NCI-H146 treated with DMSO at 0.1 percent for 48 hours (cell line): ENCODE results near the gene GLG1.

ENCODE experiments used
- DNase-seq: peaks from one replicate; lab custom pipeline; 2025; ENCODE audit not compliant: unreplicated experiment; lab: John Stamatoyannopoulos, UW

The GLG1 gene

GRCh38 chr16:74485916-74486315 lies 121.0 kb downstream of the GLG1 start:
- no peak for DNase-seq

- no peak for DNase-seq
These were observed 126.5 kb downstream of the GLG1 start for GRCh38 chr16:74480150-74481029.

DNA sequence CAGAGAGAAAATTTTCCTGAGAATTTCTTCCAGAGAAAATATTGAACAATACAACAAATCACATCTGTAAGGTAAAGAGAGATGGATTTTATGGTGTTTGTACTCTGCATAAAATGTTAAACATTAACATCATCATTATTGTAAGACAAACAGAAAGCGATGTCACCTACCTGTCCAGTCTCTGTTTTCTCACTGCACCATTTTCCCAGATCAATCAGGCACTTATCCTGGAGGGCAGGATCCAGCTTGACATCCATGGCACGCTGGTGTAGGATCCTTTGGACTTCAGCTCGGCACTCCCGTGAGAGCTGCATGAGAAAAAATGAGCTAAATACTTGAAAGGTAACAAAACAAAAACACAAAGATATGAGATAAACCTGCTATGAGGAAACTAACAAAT lies 129.7 kb downstream of the GLG1 start:
- no peak for DNase-seq

DNA sequence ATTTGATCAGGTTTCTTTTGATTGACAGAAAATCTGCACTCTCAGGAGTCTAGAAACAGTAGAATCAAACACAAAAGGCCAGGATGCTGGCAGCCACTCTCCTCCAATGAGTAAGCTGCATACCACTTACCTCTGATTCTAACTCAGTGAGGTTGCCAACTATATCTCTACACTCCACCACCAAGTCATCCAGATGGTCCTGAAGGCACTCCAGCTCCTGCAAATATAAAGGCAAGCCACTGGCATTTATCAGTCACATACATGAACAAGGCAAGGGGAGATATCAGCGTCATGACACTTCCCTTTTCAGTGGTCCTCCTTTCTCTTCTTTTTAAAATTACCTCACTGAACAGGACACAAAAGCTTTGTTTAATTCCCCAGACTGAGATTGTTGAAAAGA lies 132.5 kb downstream of the GLG1 start:
- DNase-seq = no peak

- DNase-seq = no peak
These were observed 134.4 kb downstream of the GLG1 start for GRCh38 chr16:74472540-74472939.

- DNase-seq = no peak
These were observed 134.9 kb downstream of the GLG1 start for GRCh38 chr16:74472010-74472409.

DNA sequence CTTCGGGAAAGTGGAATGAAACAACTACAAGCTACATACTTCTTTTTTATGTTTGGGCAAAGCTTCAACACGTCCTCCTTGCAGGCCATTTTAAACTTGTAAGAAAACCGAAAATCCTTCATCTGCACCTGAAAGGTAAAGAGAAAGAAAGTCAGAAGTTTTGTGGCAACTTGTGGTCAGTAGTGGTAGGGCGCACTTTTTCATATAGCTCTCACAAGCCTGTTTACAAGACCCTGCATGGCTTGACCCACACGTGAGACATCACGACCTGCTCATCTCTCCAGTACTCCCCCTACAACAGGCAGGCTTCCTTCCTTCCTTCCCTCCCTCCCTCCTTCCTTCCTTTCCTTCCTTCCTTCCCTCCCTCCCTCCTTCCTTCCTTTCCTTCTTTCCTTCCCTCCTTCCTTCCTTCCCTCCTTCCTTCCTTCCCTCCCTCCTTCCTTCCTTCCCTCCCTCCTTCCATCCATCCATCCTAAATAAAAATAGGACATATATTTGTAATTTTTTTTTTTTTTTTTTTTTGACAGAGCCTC lies 136.9 kb downstream of the GLG1 start:
- no peak for DNase-seq

DNA sequence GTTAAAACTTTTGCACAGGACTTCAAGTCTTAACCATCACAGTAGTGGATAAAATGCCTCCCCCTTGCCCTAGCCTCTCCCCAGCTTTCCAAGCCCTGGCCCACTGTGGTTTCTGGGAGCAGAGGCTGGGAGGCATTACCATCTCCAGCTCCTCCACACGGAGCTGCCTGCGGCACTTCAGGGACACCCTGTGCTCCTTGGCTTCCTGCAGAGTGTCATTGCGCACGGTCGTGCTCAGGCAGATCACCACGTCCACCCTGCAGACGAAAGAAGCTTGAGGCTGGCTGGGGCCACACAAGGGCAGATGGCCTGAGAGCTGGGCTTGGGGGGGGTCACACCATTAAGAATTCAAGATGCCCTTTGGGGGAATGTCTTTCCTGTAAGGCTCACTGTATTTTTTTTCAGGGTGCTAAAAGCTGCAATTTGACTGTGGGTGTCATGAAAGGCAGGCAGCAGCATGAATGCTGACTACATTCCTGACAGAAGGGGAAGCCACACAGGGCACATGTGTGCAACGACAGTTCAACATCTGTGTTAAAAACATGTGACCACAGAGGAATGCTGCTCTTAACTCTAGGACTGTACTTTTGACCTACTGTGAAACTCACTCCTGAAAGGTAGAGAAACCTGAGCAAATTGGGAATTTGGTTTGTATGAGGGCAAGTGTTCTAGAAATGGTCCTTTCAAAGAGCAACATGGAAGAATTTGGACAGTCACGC lies 137.9 kb downstream of the GLG1 start:
- no peak for DNase-seq

DNA sequence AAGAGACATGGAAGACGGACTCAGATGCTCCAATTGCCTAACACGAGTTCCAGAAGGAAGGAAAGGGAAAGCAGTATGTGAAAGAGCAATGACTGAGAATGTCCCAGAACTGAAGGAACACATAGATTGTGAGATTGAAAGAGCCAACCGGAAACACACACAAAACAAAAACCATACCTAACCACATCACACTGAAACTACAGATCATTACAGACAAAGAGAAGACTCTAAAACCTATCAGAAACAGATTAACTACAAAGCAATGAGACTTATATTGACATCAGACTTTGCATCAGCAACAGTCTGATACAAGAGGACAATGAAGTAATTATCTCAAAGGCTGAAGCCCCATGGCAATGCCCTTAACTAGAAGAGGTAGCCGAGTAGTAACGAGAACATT lies 140.0 kb downstream of the GLG1 start:
- DNase-seq = no peak

DNA sequence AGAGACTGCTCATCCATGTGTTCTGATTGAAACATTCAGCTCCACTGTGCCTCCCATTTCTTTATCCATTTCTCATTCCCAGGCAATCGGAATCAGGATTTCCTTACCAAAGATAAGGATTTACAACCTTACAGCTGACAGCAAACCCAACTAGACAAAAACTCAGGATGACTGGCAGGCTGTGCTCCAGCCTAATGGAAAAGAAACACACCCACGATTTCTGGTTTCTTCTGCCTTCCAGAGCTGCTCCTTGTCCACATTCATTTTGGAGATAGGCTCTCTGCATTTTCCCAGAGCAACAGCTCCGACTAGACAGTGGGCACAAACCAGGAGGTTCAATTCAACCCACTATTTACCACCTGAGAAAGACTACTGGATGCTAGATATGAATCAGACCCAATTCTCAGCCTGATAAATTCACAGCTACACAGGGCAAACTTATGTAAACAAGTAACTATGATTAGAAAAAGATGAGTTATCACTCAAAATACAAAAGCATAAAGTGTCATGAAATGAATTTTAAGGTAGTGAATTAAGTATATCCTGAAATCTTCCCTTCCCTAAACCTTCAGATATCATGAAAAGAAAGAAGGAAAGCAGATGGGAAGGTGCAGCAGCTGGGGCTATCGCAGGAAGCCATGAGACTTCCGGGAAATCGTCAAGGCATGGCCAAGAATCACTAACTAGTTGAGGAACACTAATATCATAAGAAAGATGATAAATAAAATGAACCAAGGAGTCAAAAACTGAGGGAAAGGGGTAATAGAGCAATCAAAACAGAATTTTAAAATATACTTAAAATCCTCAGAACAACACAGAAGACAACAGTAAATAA lies 140.8 kb downstream of the GLG1 start:
- no peak for DNase-seq

GRCh38 chr16:74465281-74465680 lies 141.6 kb downstream of the GLG1 start:
- no peak for DNase-seq

- no peak for DNase-seq
These were observed 143.0 kb downstream of the GLG1 start for GRCh38 chr16:74463888-74464287.

- DNase-seq = no peak
These were observed 144.6 kb downstream of the GLG1 start for GRCh38 chr16:74462361-74462760.

GRCh38 chr16:74461826-74462225 lies 145.1 kb downstream of the GLG1 start:
- no peak for DNase-seq

- no peak for DNase-seq
These were observed 146.4 kb downstream of the GLG1 start for GRCh38 chr16:74460542-74460941.

DNA sequence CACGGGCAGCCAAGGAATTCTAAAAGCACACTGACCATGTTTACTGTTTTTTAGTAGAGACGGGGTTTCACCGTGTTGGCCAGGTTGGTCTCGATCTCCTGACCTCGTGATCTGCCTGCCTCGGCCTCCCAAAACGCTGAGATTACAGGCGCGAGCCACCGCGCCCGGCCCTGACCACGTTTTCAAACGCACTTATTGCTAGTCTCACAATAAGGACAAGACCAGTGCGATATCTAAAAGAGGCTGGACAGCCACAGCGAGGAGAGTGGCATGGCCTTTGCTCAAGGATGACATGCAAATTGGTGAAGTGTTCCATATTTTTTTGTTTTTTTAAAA lies 150.7 kb downstream of the GLG1 start:
- DNase-seq = no peak

DNA sequence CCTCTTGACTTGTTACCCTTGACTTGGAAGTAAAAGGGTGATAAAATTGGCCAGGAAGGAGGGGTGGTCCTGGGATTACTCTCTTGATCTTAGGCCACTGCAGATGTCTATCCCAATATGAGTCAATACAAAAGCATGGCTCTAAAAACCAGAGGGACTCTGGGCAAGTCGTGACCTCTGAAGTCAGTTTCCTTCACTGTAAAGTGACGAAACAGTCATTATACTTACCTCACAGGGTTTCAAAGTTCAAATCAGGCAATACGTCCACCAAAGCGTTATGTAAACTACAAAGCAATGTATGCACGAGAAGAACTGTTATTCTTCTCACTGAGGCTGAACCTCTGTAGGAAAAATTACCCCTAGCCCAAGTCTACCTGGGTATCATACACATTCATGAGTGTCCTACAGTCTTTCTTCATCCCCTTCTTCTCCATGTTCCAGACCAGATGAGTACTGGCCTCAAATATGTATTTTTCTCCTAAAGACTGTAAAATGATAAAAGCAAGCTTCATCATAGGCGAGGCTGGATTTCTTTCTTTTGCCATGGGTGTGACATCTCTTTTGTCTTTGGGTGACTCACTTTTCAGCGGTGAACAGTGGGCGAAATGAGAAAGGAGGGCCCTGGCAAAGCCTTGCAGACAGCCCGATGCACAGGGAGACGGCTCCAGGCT lies 151.2 kb downstream of the GLG1 start:
- DNase-seq = no peak

- no peak for DNase-seq
These were observed 151.7 kb downstream of the GLG1 start for GRCh38 chr16:74455213-74455612.

DNA sequence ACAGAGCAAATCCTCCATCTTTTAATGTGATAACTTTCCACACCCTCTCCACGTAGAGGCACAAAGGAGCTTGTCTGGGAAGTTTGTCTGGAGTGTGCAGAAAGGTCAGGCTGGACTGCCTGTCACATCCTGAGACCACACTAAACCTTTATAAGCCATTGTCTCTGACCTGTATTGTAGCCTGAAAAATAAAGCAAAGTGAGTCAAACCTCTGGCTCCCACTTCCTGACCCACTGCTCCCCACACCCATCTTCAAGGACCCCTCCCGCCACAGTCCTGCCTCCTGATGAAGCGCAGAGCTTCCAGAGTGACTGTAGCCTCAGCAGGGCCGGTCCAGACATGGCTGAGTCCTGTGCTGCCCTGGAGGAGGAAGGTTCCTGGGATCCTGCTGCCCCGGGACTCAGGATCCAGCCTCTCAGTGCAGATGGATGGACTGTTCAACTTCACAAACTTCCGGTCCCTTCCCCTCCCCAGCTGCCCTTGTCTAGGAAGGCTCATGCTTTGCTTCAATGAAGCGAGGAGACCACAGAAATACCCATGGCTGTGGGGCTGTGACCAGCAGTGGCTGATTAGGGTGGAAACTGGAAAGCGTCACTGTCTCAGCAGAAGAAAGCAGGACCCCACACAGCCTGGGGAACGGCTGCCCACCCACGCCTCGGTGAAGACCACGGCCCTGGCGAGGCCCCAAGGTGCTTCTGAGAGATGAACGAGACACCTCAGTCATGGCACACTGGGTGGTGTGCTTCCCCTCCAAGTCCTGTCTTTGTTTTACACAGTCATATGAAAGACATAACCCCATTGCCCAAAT lies 154.8 kb downstream of the GLG1 start:
- no peak for DNase-seq
